Liver (tissue), 9 donors: ENCODE data around the gene CAPN7. TPM values are rescaled to one million over a fixed set of nuclear protein-coding genes. Genes with fewer than 3 reads are reported as not detected.

Source experiments
- DNase-seq: peaks from one replicate; pipeline ENCODE4 v3.0.0-alpha.2; 2017; ENCODE audit warnings: low spot score
- H3K27ac ChIP-seq, 2 donors: one replicate each; pipeline ENCODE4 v1.7.0; 2013; ENCODE audit warnings: inconsistent platforms in 2 of 2, low read length in 2 of 2, control low read depth in 1 of 2, low read depth in 1 of 2, mild to moderate bottlenecking in 1 of 2
- H3K27me3 ChIP-seq, 4 donors: one replicate each; pipeline versions ENCODE4 v1.6.1 to v1.7.0; 2013; ENCODE audit warnings: low read length in 3 of 4, inconsistent platforms in 1 of 4, mild to moderate bottlenecking in 1 of 4, moderate library complexity in 1 of 4; ENCODE audit not compliant: control insufficient read depth in 4 of 4, insufficient read depth in 4 of 4
- H3K36me3 ChIP-seq, 4 donors: one replicate each; pipeline versions ENCODE4 v1.6.1 to v1.7.0; 2013; ENCODE audit warnings: low read length in 3 of 4, mild to moderate bottlenecking in 3 of 4, low read depth in 1 of 4, moderate library complexity in 1 of 4; ENCODE audit not compliant: control insufficient read depth in 4 of 4, insufficient read depth in 3 of 4
- H3K4me1 ChIP-seq, 4 donors: one replicate each; pipeline versions ENCODE4 v1.6.1 to v1.7.0; 2013; ENCODE audit warnings: low read length in 3 of 4, mild to moderate bottlenecking in 3 of 4, moderate library complexity in 1 of 4; ENCODE audit not compliant: control insufficient read depth in 4 of 4, insufficient read depth in 4 of 4
- H3K4me3 ChIP-seq, 3 donors: one replicate each; pipeline versions ENCODE4 v1.6.1 to v1.7.0; 2013; ENCODE audit warnings: low read length in 3 of 3, control low read depth in 1 of 3, low read depth in 1 of 3, mild to moderate bottlenecking in 1 of 3
- H3K9ac ChIP-seq, 2 donors: one replicate each; pipeline ENCODE4 v1.7.0; 2013; ENCODE audit warnings: low read length in 2 of 2, mild to moderate bottlenecking in 2 of 2, moderate library complexity in 2 of 2, control low read depth in 1 of 2, low read depth in 1 of 2
- H3K9me3 ChIP-seq, 4 donors: one replicate each; pipeline versions ENCODE4 v1.6.1 to v1.7.0; 2013; ENCODE audit warnings: low read length in 3 of 4; ENCODE audit not compliant: control insufficient read depth in 4 of 4
- EGR1 ChIP-seq, 2 donors: IDR thresholded peaks; 2 replicates each; pipeline ENCODE4 v1.6.1; 2016 to 2018; ENCODE audit warnings: antibody characterized with exemption in 2 of 2, low read depth in 2 of 2
- FOXA1 ChIP-seq: IDR thresholded peaks from 2 replicates; pipeline ENCODE4 v1.6.1; 2016; ENCODE audit warnings: antibody characterized with exemption
- FOXA2 ChIP-seq: IDR thresholded peaks from 2 replicates; pipeline ENCODE4 v1.6.1; 2016; ENCODE audit warnings: antibody characterized with exemption
- GABPA ChIP-seq, 2 donors: IDR thresholded peaks in 1 of 2; conservative IDR thresholded peaks in 1 of 2; 2 replicates each; pipeline ENCODE4 v1.6.1; 2016; ENCODE audit warnings: antibody characterized with exemption in 2 of 2, mild to moderate bottlenecking in 1 of 2, moderate library complexity in 1 of 2
- HNF4A ChIP-seq, 2 donors: conservative IDR thresholded peaks; 2 replicates each; pipeline ENCODE4 v1.6.1; 2016; ENCODE audit warnings: antibody characterized with exemption in 2 of 2, mild to moderate bottlenecking in 2 of 2
- HNF4G ChIP-seq: IDR thresholded peaks from 2 replicates; pipeline ENCODE4 v1.6.1; 2016; ENCODE audit warnings: antibody characterized with exemption
- JUND ChIP-seq, 2 donors: IDR thresholded peaks; 2 replicates each; pipeline ENCODE4 v1.6.1; 2016; ENCODE audit warnings: antibody characterized with exemption in 2 of 2
- NR2F2 ChIP-seq: IDR thresholded peaks from 2 replicates; pipeline ENCODE4 v1.6.1; 2016; ENCODE audit warnings: antibody characterized with exemption
- RAD21 ChIP-seq, 2 donors: IDR thresholded peaks; 2 replicates each; pipeline ENCODE4 v1.6.1; 2016; ENCODE audit warnings: antibody characterized with exemption in 2 of 2, mild to moderate bottlenecking in 2 of 2
- RXRA ChIP-seq, 2 donors: IDR thresholded peaks; 2 replicates each; pipeline ENCODE4 v1.6.1; 2017 to 2018; ENCODE audit warnings: antibody characterized with exemption in 2 of 2, mild to moderate bottlenecking in 1 of 2
- SP1 ChIP-seq: IDR thresholded peaks from 2 replicates; pipeline ENCODE4 v1.6.1; 2018; ENCODE audit warnings: antibody characterized with exemption, mild to moderate bottlenecking
- TAF1 ChIP-seq: conservative IDR thresholded peaks from 2 replicates; pipeline ENCODE4 v1.6.1; 2016; ENCODE audit warnings: antibody characterized with exemption, mild to moderate bottlenecking
- YY1 ChIP-seq: IDR thresholded peaks from 2 replicates; pipeline ENCODE4 v1.6.1; 2016; ENCODE audit warnings: antibody characterized with exemption, mild to moderate bottlenecking
- ZBTB33 ChIP-seq: IDR thresholded peaks from 2 replicates; pipeline ENCODE4 v1.6.1; 2016; ENCODE audit warnings: antibody characterized with exemption
- WGBS: extraction: QIAGEN DNeasy Blood & Tissue Kit; methylation state at CpG from one replicate; pipeline ENCODE4 v1.1.7; 2013; 5-methylcytosine and 5-hydroxymethylcytosine counted together
- polyA plus RNA-seq, 2 donors: library from polyadenylated mRNA; stranded (reverse) in 1 of 2; unstranded in 1 of 2; fragments of 200-250 nt in 1 of 2; fragments of >200 nt in 1 of 2; fragmentation: Nextera tagmentation in 1 of 2; extraction: Ambion mirVana in 1 of 2; gene quantifications; one replicate each; pipeline versions ENCODE4 v1.2.1 to v1.2.3, GENCODE V29; 2013 to 2015
- total RNA-seq, 2 donors: library from RNA; depleted of rRNA; stranded (reverse); fragments of >200 nt; gene quantifications; one replicate each; pipeline ENCODE4 v1.2.3, GENCODE V29; 2014
- TF ChIP-seq, protein P1 (sequence below): fragments of 150-350 bp; IDR thresholded peaks from 2 replicates; pipeline ENCODE4 v1.5.1; 2017; ENCODE audit warnings: improper control_type of control experiment, low read depth, low read length; ENCODE audit not compliant: missing input control
- TF ChIP-seq, protein P2 (sequence below): IDR thresholded peaks from 2 replicates; pipeline ENCODE4 v1.6.1; 2016; ENCODE audit warnings: antibody characterized with exemption, mild to moderate bottlenecking
- TF ChIP-seq, protein P3 (sequence below): IDR thresholded peaks from 2 replicates; pipeline ENCODE4 v1.6.1; 2016; ENCODE audit warnings: antibody characterized with exemption
- TF ChIP-seq, protein P4 (sequence below): IDR thresholded peaks from 2 replicates; pipeline ENCODE4 v1.6.1; 2016; ENCODE audit warnings: antibody characterized with exemption
- donor health status: healthy.
- donor health status: healthy.
- donor health status: healthy.
- donor health status: healthy.
- donor health status: healthy.

Gene CAPN7
- total and polyA plus RNA-seq, 4 donors, result 9.5 to 41.9 (median 17.9) TPM

GRCh38 chr3:15199493-15200105, 6.4 kb upstream of the CAPN7 start (continued):
- TF ChIP-seq FOXA2 (no peak), SP1 (no peak), TAF1 (no peak), GABPA (IDR thresholded peaks at IDR 0.05 in 1 of 2, conservative IDR thresholded peaks at IDR 0.05 in 1 of 2) (no peak)

DNA sequence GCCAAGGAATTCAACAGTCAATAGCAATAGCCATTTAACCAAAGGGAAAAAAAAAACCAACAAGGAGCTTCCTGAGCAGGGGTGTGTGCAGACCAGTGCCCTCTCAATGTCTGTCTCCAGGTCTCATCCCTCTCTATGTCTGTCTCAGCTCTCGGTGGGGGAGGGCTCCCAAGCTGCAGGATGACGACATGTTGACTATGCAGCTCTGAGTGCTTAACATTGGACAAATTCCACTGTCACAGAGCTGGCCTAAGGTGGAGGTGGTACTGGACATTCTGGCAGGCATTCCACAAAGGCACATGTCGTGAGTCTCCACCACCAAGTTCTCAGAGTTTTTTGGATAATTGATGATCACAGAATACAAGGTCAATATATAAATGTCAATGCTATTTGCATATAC, 2.0 kb upstream of the CAPN7 start:
- peaks cover 5 to 24% (median 7%) of the 10 kb centered on the region in 4 donors for H3K4me1 ChIP-seq
- no peak overlapping the region for H3K4me3 ChIP-seq
- WGBS, result 42% methylated on average over 3 of the region's 3 CpGs
- peak overlapping the region in 1 of 2 donors; percentile 1 for H3K27ac ChIP-seq
- TF ChIP-seq, protein P1, sequence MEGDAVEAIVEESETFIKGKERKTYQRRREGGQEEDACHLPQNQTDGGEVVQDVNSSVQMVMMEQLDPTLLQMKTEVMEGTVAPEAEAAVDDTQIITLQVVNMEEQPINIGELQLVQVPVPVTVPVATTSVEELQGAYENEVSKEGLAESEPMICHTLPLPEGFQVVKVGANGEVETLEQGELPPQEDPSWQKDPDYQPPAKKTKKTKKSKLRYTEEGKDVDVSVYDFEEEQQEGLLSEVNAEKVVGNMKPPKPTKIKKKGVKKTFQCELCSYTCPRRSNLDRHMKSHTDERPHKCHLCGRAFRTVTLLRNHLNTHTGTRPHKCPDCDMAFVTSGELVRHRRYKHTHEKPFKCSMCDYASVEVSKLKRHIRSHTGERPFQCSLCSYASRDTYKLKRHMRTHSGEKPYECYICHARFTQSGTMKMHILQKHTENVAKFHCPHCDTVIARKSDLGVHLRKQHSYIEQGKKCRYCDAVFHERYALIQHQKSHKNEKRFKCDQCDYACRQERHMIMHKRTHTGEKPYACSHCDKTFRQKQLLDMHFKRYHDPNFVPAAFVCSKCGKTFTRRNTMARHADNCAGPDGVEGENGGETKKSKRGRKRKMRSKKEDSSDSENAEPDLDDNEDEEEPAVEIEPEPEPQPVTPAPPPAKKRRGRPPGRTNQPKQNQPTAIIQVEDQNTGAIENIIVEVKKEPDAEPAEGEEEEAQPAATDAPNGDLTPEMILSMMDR, result no peak
- TF ChIP-seq, protein P2, sequence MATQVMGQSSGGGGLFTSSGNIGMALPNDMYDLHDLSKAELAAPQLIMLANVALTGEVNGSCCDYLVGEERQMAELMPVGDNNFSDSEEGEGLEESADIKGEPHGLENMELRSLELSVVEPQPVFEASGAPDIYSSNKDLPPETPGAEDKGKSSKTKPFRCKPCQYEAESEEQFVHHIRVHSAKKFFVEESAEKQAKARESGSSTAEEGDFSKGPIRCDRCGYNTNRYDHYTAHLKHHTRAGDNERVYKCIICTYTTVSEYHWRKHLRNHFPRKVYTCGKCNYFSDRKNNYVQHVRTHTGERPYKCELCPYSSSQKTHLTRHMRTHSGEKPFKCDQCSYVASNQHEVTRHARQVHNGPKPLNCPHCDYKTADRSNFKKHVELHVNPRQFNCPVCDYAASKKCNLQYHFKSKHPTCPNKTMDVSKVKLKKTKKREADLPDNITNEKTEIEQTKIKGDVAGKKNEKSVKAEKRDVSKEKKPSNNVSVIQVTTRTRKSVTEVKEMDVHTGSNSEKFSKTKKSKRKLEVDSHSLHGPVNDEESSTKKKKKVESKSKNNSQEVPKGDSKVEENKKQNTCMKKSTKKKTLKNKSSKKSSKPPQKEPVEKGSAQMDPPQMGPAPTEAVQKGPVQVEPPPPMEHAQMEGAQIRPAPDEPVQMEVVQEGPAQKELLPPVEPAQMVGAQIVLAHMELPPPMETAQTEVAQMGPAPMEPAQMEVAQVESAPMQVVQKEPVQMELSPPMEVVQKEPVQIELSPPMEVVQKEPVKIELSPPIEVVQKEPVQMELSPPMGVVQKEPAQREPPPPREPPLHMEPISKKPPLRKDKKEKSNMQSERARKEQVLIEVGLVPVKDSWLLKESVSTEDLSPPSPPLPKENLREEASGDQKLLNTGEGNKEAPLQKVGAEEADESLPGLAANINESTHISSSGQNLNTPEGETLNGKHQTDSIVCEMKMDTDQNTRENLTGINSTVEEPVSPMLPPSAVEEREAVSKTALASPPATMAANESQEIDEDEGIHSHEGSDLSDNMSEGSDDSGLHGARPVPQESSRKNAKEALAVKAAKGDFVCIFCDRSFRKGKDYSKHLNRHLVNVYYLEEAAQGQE, result no peak
- TF ChIP-seq NR2F2 (no peak), JUND (IDR thresholded peaks at IDR 0.05) (no peak), ZBTB33 (no peak), GABPA (IDR thresholded peaks at IDR 0.05 in 1 of 2, conservative IDR thresholded peaks at IDR 0.05 in 1 of 2) (no peak), HNF4G (no peak), HNF4A (conservative IDR thresholded peaks at IDR 0.05) (peak in 1 of 2 donors; percentile 22), FOXA2 (peak; percentile 44), RAD21 (IDR thresholded peaks at IDR 0.05) (no peak), EGR1 (IDR thresholded peaks at IDR 0.05; ENCODE audit: low read depth in 2 of 2) (no peak), YY1 (no peak), RXRA (IDR thresholded peaks at IDR 0.05) (no peak), TAF1 (no peak), FOXA1 (no peak), SP1 (peak; percentile 23)
- TF ChIP-seq, protein P3, sequence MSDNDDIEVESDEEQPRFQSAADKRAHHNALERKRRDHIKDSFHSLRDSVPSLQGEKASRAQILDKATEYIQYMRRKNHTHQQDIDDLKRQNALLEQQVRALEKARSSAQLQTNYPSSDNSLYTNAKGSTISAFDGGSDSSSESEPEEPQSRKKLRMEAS, result no peak
- TF ChIP-seq, protein P4, sequence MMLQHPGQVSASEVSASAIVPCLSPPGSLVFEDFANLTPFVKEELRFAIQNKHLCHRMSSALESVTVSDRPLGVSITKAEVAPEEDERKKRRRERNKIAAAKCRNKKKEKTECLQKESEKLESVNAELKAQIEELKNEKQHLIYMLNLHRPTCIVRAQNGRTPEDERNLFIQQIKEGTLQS, result peak; percentile 25
- peak; percentile 41 for DNase-seq
- no peak overlapping the region for H3K9ac ChIP-seq
- H3K36me3 ChIP-seq, result peaks cover 0 to 3% (median 0%) of the 10 kb centered on the region in 4 donors
- no peaks in the 10 kb centered on the region for H3K9me3 ChIP-seq
- no peaks in the 10 kb centered on the region for H3K27me3 ChIP-seq
